ENCODE results near the gene EXOC6.

EXOC6 gene

GRCh38 chr10:92999191-92999590 lies 150.9 kb downstream of the EXOC6 start:
- H3K9me3 Mint-ChIP-seq, result no peaks in the 10 kb centered on the region
- no peak overlapping the region for H3K4me3 Mint-ChIP-seq

GRCh38 chr10:93006435-93007039 lies 158.2 kb downstream of the EXOC6 start:
- Mint-ChIP-seq H3K4me3 (no peak overlapping the region), H3K27ac (no peak overlapping the region), H3K4me1 (ENCODE audit: low read depth) (no peaks in the 10 kb centered on the region), H3K36me3 (ENCODE audit: low read depth) (no peaks in the 10 kb centered on the region), H3K9me3 (no peaks in the 10 kb centered on the region), H3K27me3 (ENCODE audit: low read depth) (no peaks in the 10 kb centered on the region)
- no peak for DNase-seq (ENCODE audit: low spot score)

More at GRCh38 chr10:92999191-92999590, 150.9 kb downstream of the EXOC6 start:
- Mint-ChIP-seq H3K4me1 (ENCODE audit: low read depth) (no peaks in the 10 kb centered on the region), H3K27ac (no peak overlapping the region), H3K36me3 (ENCODE audit: low read depth) (no peaks in the 10 kb centered on the region), H3K27me3 (ENCODE audit: low read depth) (no peaks in the 10 kb centered on the region)
- no peak for DNase-seq (ENCODE audit: low spot score)

GRCh38 chr10:93015722-93016121 lies 167.4 kb downstream of the EXOC6 start:
- no peaks in the 10 kb centered on the region for H3K4me1 Mint-ChIP-seq (ENCODE audit: low read depth)
- H3K27me3 Mint-ChIP-seq (ENCODE audit: low read depth), result no peaks in the 10 kb centered on the region
- no peak for DNase-seq (ENCODE audit: low spot score)
- H3K4me3 Mint-ChIP-seq, result no peak overlapping the region
- H3K9me3 Mint-ChIP-seq, result no peaks in the 10 kb centered on the region
- H3K36me3 Mint-ChIP-seq (ENCODE audit: low read depth), result no peaks in the 10 kb centered on the region
- H3K27ac Mint-ChIP-seq, result no peak overlapping the region

GRCh38 chr10:93023013-93023650 lies 174.8 kb downstream of the EXOC6 start:
- Mint-ChIP-seq H3K9me3 (no peaks in the 10 kb centered on the region), H3K4me1 (ENCODE audit: low read depth) (no peaks in the 10 kb centered on the region), H3K4me3 (no peak overlapping the region), H3K27ac (no peak overlapping the region), H3K36me3 (ENCODE audit: low read depth) (no peaks in the 10 kb centered on the region), H3K27me3 (ENCODE audit: low read depth) (no peaks in the 10 kb centered on the region)
- DNase-seq (ENCODE audit: low spot score), result no peak

GRCh38 chr10:93026072-93026471 lies 177.8 kb downstream of the EXOC6 start:
- Mint-ChIP-seq H3K36me3 (ENCODE audit: low read depth) (no peaks in the 10 kb centered on the region), H3K9me3 (no peaks in the 10 kb centered on the region)

GRCh38 chr10:93027508-93027907 lies 179.2 kb downstream of the EXOC6 start:
- Mint-ChIP-seq H3K4me1 (ENCODE audit: low read depth) (no peaks in the 10 kb centered on the region), H3K36me3 (ENCODE audit: low read depth) (no peaks in the 10 kb centered on the region), H3K27me3 (ENCODE audit: low read depth) (no peaks in the 10 kb centered on the region), H3K9me3 (no peaks in the 10 kb centered on the region), H3K4me3 (no peak overlapping the region), H3K27ac (no peak overlapping the region)
- no peak for DNase-seq (ENCODE audit: low spot score)

More at GRCh38 chr10:93026072-93026471, 177.8 kb downstream of the EXOC6 start:
- H3K4me3 Mint-ChIP-seq, result no peak overlapping the region
- H3K27me3 Mint-ChIP-seq (ENCODE audit: low read depth), result no peaks in the 10 kb centered on the region
- no peaks in the 10 kb centered on the region for H3K4me1 Mint-ChIP-seq (ENCODE audit: low read depth)
- no peak for DNase-seq (ENCODE audit: low spot score)
- no peak overlapping the region for H3K27ac Mint-ChIP-seq

GRCh38 chr10:93028883-93029282 lies 180.6 kb downstream of the EXOC6 start:
- no peak overlapping the region for H3K27ac Mint-ChIP-seq
- H3K36me3 Mint-ChIP-seq (ENCODE audit: low read depth), result no peaks in the 10 kb centered on the region
- no peaks in the 10 kb centered on the region for H3K4me1 Mint-ChIP-seq (ENCODE audit: low read depth)
- H3K9me3 Mint-ChIP-seq, result no peaks in the 10 kb centered on the region
- no peak overlapping the region for H3K4me3 Mint-ChIP-seq
- no peak for DNase-seq (ENCODE audit: low spot score)
- H3K27me3 Mint-ChIP-seq (ENCODE audit: low read depth), result no peaks in the 10 kb centered on the region

DNA sequence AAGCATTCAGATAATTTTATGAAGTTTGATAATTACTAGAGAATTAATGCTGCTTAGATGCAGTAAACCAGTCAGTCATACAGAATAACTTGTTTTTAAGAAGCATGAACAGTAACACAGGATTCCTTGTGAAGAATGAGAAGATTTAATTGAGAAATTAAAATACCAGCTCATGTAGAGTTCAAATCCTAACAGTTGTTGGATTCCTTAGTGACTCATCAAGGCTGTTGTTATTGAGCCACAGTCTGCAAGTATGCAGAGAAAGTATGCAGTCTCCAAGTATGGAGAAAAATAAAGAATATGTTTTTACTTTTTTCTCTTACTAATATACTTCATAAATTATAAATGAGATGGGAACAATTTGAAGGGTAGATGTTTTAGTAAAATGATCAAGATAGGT lies 182.1 kb downstream of the EXOC6 start:
- Mint-ChIP-seq H3K36me3 (ENCODE audit: low read depth) (no peaks in the 10 kb centered on the region), H3K4me1 (ENCODE audit: low read depth) (no peaks in the 10 kb centered on the region), H3K9me3 (no peaks in the 10 kb centered on the region), H3K27me3 (ENCODE audit: low read depth) (no peaks in the 10 kb centered on the region), H3K4me3 (no peak overlapping the region), H3K27ac (no peak overlapping the region)
- no peak for DNase-seq (ENCODE audit: low spot score)

GRCh38 chr10:93032105-93032808 lies 183.9 kb downstream of the EXOC6 start:
- Mint-ChIP-seq H3K36me3 (ENCODE audit: low read depth) (no peaks in the 10 kb centered on the region), H3K9me3 (no peaks in the 10 kb centered on the region), H3K4me3 (no peak overlapping the region), H3K4me1 (ENCODE audit: low read depth) (no peaks in the 10 kb centered on the region), H3K27ac (no peak overlapping the region), H3K27me3 (ENCODE audit: low read depth) (no peaks in the 10 kb centered on the region)
- no peak for DNase-seq (ENCODE audit: low spot score)

GRCh38 chr10:93032809-93033137 lies 184.5 kb downstream of the EXOC6 start:
- H3K9me3 Mint-ChIP-seq, result no peaks in the 10 kb centered on the region
- no peak overlapping the region for H3K27ac Mint-ChIP-seq
- no peaks in the 10 kb centered on the region for H3K27me3 Mint-ChIP-seq (ENCODE audit: low read depth)
- H3K4me1 Mint-ChIP-seq (ENCODE audit: low read depth), result no peaks in the 10 kb centered on the region
- DNase-seq (ENCODE audit: low spot score), result no peak
- H3K36me3 Mint-ChIP-seq (ENCODE audit: low read depth), result no peaks in the 10 kb centered on the region
- no peak overlapping the region for H3K4me3 Mint-ChIP-seq

DNA sequence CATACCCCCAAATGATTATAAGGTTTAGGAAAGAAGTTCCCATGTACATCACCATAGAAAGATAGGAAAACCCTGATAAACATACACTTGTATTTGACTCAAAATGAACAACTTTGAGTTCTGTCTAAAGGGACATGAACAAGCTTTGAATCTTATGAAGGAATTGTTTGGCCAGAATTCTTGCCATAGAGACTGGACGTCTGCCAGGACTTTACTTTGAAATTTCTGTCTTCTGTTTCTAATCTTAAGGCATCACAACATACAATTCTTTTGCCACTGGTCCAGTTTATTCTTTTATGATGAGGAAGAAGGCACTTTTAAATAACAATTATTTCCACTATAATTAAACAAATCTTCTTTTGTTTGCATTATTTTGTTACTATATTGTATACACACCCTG lies 186.1 kb downstream of the EXOC6 start:
- Mint-ChIP-seq H3K4me1 (ENCODE audit: low read depth) (no peaks in the 10 kb centered on the region), H3K27me3 (ENCODE audit: low read depth) (no peaks in the 10 kb centered on the region), H3K9me3 (no peaks in the 10 kb centered on the region), H3K4me3 (no peak overlapping the region), H3K27ac (no peak overlapping the region), H3K36me3 (ENCODE audit: low read depth) (no peaks in the 10 kb centered on the region)
- DNase-seq (ENCODE audit: low spot score), result no peak

DNA sequence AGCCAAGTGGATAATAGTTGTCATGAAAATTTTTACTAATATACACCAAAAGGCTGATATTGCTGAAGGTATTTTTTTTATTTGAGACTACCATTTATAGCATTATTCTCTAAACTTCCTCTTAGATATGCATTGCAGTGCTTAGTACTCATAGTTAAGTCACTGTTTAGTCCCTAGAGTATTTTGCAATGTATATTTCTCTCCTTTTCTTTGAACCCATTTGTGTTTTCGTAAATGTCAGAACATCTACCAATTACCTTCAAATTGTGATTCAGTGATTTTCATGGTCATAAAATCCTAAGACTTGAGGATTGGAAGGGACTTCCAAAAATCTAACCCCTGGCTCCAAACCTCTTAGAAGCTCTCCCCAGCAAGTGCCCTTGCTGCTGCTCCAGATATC lies 190.8 kb downstream of the EXOC6 start:
- no peak for DNase-seq (ENCODE audit: low spot score)
- no peaks in the 10 kb centered on the region for H3K36me3 Mint-ChIP-seq (ENCODE audit: low read depth)
- no peaks in the 10 kb centered on the region for H3K27me3 Mint-ChIP-seq (ENCODE audit: low read depth)
- no peaks in the 10 kb centered on the region for H3K9me3 Mint-ChIP-seq
- H3K4me3 Mint-ChIP-seq, result no peak overlapping the region
- no peak overlapping the region for H3K27ac Mint-ChIP-seq
- peaks cover 2% of the 10 kb centered on the region for H3K4me1 Mint-ChIP-seq (ENCODE audit: low read depth)

DNA sequence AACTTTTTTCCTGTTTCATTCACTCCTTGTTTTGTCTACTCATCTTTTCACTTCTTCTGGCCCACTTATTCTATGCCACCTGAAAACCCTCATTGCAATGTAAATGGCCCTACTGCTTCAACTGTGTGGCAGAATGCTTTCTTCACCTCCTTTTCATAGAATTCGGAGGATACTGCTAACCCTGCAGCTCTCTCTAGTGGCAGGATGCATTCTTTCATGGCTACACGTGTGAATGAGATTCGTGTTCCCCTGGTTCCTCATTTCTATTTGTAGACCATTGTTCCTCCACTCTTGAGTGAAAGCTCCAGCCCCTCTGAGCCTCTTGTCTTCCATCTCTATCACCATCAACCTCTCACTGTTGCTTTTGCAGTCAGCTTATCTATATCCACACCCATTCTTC lies 191.4 kb downstream of the EXOC6 start:
- Mint-ChIP-seq H3K27me3 (ENCODE audit: low read depth) (no peaks in the 10 kb centered on the region), H3K9me3 (no peaks in the 10 kb centered on the region), H3K4me3 (no peak overlapping the region), H3K27ac (no peak overlapping the region), H3K4me1 (ENCODE audit: low read depth) (peaks cover 2% of the 10 kb centered on the region), H3K36me3 (ENCODE audit: low read depth) (no peaks in the 10 kb centered on the region)
- no peak for DNase-seq (ENCODE audit: low spot score)

- H3K4me1 Mint-ChIP-seq (ENCODE audit: low read depth), result no peaks in the 10 kb centered on the region
- no peak overlapping the region for H3K4me3 Mint-ChIP-seq
- peaks cover 3% of the 10 kb centered on the region for H3K36me3 Mint-ChIP-seq (ENCODE audit: low read depth)
- peaks cover 6% of the 10 kb centered on the region for H3K27me3 Mint-ChIP-seq (ENCODE audit: low read depth)
- no peak for DNase-seq (ENCODE audit: low spot score)
- no peaks in the 10 kb centered on the region for H3K9me3 Mint-ChIP-seq
- H3K27ac Mint-ChIP-seq, result no peak overlapping the region
Observed at GRCh38 chr10:93054486-93054885, 206.2 kb downstream of the EXOC6 start.

Data from T-helper 2 cell treated with Interferon-gamma antibody and Interleukin-4, amounts not matched to agents 5 μg/mL and 100 μg/mL, for 36 hours (primary cell).